Measurements from ENCODE around the gene STAC2. TPM values are rescaled to one million over a fixed set of nuclear protein-coding genes. Genes with fewer than 3 reads are reported as not detected.
A peak's percentile ranks its signal among the peaks of the same experiment; 100 is the strongest.

The STAC2 gene
- total and polyA plus RNA-seq, 9 of the 15 experiments (the other 6 are each of a cell fraction or from before 2014, with no cell fraction given), result not detected

- TF ChIP-seq ESRRA (IDR thresholded peaks at IDR 0.05; ENCODE audit: borderline replicate concordance, low read depth), result no peak
- TF ChIP-seq ARNT (IDR thresholded peaks at IDR 0.05), result peak in 1 of 2 experiments; percentile 89; a peak in 2 of 4 replicates
- TF ChIP-seq PHTF2 (CRISPR knock-in tag; IDR thresholded peaks at IDR 0.05), result no peak
- TF ChIP-seq PHF20 (IDR thresholded peaks at IDR 0.05; ENCODE audit: partially characterized antibody), result peak; percentile 32
- 0 out of 2 replicates have a peak, but pooled peaks have one; percentile 49 for TF ChIP-seq ZNF644 (tag; IDR thresholded peaks at IDR 0.05; ENCODE audit: low read depth)
- TF ChIP-seq ZSCAN29 (IDR thresholded peaks at IDR 0.05), result no peak
- no peak for TF ChIP-seq RREB1 (CRISPR knock-in tag; IDR thresholded peaks at IDR 0.05)
- peak; percentile 97 for TF ChIP-seq RBFOX2 (IDR thresholded peaks at IDR 0.05; ENCODE audit: low read depth, low read length)
- TF ChIP-seq DEAF1 (CRISPR knock-in tag; IDR thresholded peaks at IDR 0.05), result no peak
- no peak for TF ChIP-seq DMBX1 (CRISPR knock-in tag; IDR thresholded peaks at IDR 0.05; ENCODE audit: borderline replicate concordance)
- TF ChIP-seq MTF1 (CRISPR knock-in tag; IDR thresholded peaks at IDR 0.05; ENCODE audit: borderline replicate concordance), result no peak
- no peak for TF ChIP-seq ZNF449 (CRISPR knock-in tag; IDR thresholded peaks at IDR 0.05)
- no peak; the same call in 1 of the 2 replicates for TF ChIP-seq TEAD4 (IDR thresholded peaks at IDR 0.05; ENCODE audit: low read length)
- no peak for TF ChIP-seq TEAD4 (CRISPR knock-in tag; IDR thresholded peaks at IDR 0.05; ENCODE audit: borderline replicate concordance)
- TF ChIP-seq, protein P1, sequence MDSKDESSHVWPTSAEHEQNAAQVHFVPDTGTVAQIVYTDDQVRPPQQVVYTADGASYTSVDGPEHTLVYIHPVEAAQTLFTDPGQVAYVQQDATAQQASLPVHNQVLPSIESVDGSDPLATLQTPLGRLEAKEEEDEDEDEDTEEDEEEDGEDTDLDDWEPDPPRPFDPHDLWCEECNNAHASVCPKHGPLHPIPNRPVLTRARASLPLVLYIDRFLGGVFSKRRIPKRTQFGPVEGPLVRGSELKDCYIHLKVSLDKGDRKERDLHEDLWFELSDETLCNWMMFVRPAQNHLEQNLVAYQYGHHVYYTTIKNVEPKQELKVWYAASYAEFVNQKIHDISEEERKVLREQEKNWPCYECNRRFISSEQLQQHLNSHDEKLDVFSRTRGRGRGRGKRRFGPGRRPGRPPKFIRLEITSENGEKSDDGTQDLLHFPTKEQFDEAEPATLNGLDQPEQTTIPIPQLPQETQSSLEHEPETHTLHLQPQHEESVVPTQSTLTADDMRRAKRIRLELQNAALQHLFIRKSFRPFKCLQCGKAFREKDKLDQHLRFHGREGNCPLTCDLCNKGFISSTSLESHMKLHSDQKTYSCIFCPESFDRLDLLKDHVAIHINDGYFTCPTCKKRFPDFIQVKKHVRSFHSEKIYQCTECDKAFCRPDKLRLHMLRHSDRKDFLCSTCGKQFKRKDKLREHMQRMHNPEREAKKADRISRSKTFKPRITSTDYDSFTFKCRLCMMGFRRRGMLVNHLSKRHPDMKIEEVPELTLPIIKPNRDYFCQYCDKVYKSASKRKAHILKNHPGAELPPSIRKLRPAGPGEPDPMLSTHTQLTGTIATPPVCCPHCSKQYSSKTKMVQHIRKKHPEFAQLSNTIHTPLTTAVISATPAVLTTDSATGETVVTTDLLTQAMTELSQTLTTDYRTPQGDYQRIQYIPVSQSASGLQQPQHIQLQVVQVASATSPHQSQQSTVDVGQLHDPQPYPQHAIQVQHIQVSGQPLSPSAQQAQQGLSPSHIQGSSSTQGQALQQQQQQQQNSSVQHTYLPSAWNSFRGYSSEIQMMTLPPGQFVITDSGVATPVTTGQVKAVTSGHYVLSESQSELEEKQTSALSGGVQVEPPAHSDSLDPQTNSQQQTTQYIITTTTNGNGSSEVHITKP (IDR thresholded peaks at IDR 0.05; ENCODE audit: partially characterized antibody), result peak; percentile 100
Observed at GRCh38 chr17:39200070-39200879, 25.5 kb downstream of the STAC2 start, which contains the start of gene RPL19 (continued).

All from K562 (cell line).